ENCODE measurements around the gene CASTOR2.

CASTOR2 gene

DNA sequence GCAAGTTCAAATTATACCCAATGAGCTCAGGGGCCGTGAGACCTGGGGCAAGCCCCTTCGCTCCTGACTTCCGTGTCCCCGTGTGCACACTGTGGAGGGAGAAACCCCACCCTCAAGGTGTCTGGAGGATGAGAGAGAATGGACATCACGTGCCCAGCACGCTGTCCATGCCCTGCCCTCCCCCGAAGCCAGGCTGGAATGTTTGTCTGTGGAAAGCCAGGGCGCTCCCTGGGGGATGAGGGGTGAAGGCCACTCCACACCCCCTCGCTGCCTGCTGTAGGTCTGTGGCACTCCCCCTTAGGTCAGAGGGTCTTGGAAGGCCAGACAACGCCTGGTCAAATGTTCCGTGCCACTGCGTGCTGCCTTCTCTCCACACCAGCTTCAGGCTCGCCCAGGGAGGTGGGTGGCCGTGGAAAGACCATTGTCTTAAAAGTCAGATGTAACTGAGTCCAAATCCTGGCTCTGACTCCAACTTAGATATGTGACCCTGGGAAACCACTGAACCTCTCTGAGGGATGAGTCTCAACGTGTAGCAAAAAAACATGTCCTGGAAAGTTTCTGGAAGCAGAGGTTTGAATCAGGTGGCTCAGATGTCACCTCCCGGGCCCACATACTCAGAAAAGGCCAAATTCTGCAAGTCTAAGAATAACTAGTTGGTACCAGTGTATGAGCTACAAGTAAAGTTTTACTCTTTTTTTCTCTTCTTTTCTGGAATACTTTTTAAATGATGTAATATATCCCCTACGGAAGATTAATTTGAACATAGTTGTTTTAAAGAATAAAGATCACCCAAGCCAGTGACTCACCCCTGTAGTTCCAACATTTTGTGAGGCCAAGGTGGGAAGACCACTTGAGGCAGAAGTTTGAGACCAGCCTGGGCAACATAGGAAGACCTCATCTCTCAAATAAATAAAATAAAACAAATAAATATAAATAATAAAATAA lies 84.2 kb downstream of the CASTOR2 start:
- Histone ChIP-seq H2AK5ac (ENCODE audit: low read depth, low read length) (no peak overlapping the region), H2AFZ (ENCODE audit: low read length) (no peak overlapping the region), H2BK5ac (ENCODE audit: low read length) (peak overlapping the region; percentile 53), H4K91ac (ENCODE audit: low read depth, low read length, poor library complexity) (no peak overlapping the region), H3K18ac (ENCODE audit: low read length) (no peak overlapping the region), H3K14ac (ENCODE audit: low read length) (no peak overlapping the region), H4K8ac (ENCODE audit: low read depth, low read length) (peak overlapping the region; percentile 3), H3K27ac (replicated peaks; ENCODE audit: low read length) (no peak overlapping the region), H2BK12ac (ENCODE audit: low read length) (no peak overlapping the region), H3K4me3 (ENCODE audit: low read length in 2 of 2) (no peak overlapping the region), H3K9ac (ENCODE audit: low read depth, low read length, poor library complexity) (no peak overlapping the region), H2BK15ac (ENCODE audit: low read length) (no peak overlapping the region), H3K9me3 (replicated peaks in 1 of 2; ENCODE audit: control insufficient read depth in 2 of 2, insufficient read depth in 1 of 2, low read depth in 1 of 2, low read length in 2 of 2) (no peaks in the 10 kb centered on the region), H3K27me3 (ENCODE audit: control insufficient read depth in 3 of 3, insufficient read depth in 3 of 3, low read depth in 1 of 3, low read length in 3 of 3) (no peaks in the 10 kb centered on the region), H3K36me3 (replicated peaks in 1 of 2; ENCODE audit: control insufficient read depth in 2 of 2, insufficient read depth in 2 of 2, low read length in 2 of 2) (peaks cover 29 to 73% of the 10 kb centered on the region in 2 donors), H3K23ac (ENCODE audit: low read depth, low read length, poor library complexity) (peak overlapping the region; percentile 93), H3K4me1 (ENCODE audit: control insufficient read depth in 2 of 2, insufficient read depth in 1 of 2, low read depth in 1 of 2, low read length in 2 of 2) (no peaks in the 10 kb centered on the region), H3K4me2 (ENCODE audit: insufficient read depth, low read length, poor library complexity, severe bottlenecking) (no peak overlapping the region), H3K79me1 (ENCODE audit: low read depth, low read length) (peaks cover 3% of the 10 kb centered on the region), H3K4ac (ENCODE audit: low read length) (no peak overlapping the region), H2BK120ac (ENCODE audit: low read depth, low read length) (no peak overlapping the region)
- no CpG with 5 or more reads among the region's 17 CpGs for WGBS, 2 donors (ENCODE audit: extremely low coverage in 2 of 2, insufficient read length in 2 of 2, insufficient replicate concordance in 1 of 2)
- no peak for DNase-seq (ENCODE audit: low spot score)

DNA sequence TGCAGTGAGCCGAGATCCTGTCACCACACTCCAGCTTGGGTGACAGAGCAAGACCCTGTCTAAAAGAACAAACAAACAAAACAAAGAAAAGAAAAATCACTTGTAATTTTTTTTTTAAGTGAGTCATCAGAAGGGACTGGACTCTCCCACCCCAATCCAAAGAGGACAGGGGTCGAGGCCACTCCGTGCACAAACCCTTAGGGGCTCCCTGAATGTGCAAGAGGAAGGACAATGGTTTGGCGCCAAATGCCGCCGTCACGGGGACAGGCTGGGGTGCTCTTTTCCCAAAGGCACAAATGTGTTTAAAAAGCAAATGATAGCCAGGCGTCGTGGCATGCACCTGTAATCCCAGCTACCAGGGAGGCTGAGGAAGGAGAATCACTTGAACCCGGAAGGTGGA lies 85.3 kb downstream of the CASTOR2 start:
- no peak for DNase-seq (ENCODE audit: low spot score)
- no peak overlapping the region for H2BK120ac ChIP-seq (ENCODE audit: low read depth, low read length)
- H2AFZ ChIP-seq (ENCODE audit: low read length) = no peak overlapping the region
- H3K79me1 ChIP-seq (ENCODE audit: low read depth, low read length) = peaks cover 3% of the 10 kb centered on the region
- H3K27me3 ChIP-seq (ENCODE audit: control insufficient read depth in 3 of 3, insufficient read depth in 3 of 3, low read depth in 1 of 3, low read length in 3 of 3) = no peaks in the 10 kb centered on the region
- H3K4ac ChIP-seq (ENCODE audit: low read length) = no peak overlapping the region
- no peak overlapping the region for H2BK5ac ChIP-seq (ENCODE audit: low read length)
- no peaks in the 10 kb centered on the region for H3K9me3 ChIP-seq (replicated peaks in 1 of 2; ENCODE audit: control insufficient read depth in 2 of 2, insufficient read depth in 1 of 2, low read depth in 1 of 2, low read length in 2 of 2)
- H3K4me2 ChIP-seq (ENCODE audit: insufficient read depth, low read length, poor library complexity, severe bottlenecking) = no peak overlapping the region
- peaks cover 30 to 79% of the 10 kb centered on the region in 2 donors for H3K36me3 ChIP-seq (replicated peaks in 1 of 2; ENCODE audit: control insufficient read depth in 2 of 2, insufficient read depth in 2 of 2, low read length in 2 of 2)
- no peak overlapping the region for H3K9ac ChIP-seq (ENCODE audit: low read depth, low read length, poor library complexity)
- WGBS, 2 donors (ENCODE audit: extremely low coverage in 2 of 2, insufficient read length in 2 of 2, insufficient replicate concordance in 1 of 2) = no CpG with 5 or more reads among the region's 10 CpGs
- no peak overlapping the region for H2BK12ac ChIP-seq (ENCODE audit: low read length)
- H4K91ac ChIP-seq (ENCODE audit: low read depth, low read length, poor library complexity) = no peak overlapping the region
- H2AK5ac ChIP-seq (ENCODE audit: low read depth, low read length) = no peak overlapping the region
- no peak overlapping the region for H4K8ac ChIP-seq (ENCODE audit: low read depth, low read length)
- no peaks in the 10 kb centered on the region for H3K4me1 ChIP-seq (ENCODE audit: control insufficient read depth in 2 of 2, insufficient read depth in 1 of 2, low read depth in 1 of 2, low read length in 2 of 2)
- H2BK15ac ChIP-seq (ENCODE audit: low read length) = no peak overlapping the region
- no peak overlapping the region for H3K18ac ChIP-seq (ENCODE audit: low read length)
- H3K27ac ChIP-seq (replicated peaks; ENCODE audit: low read length) = no peak overlapping the region
- no peak overlapping the region for H3K4me3 ChIP-seq (ENCODE audit: low read length in 2 of 2)
- H3K14ac ChIP-seq (ENCODE audit: low read length) = no peak overlapping the region
- no peak overlapping the region for H3K23ac ChIP-seq (ENCODE audit: low read depth, low read length, poor library complexity)

DNA sequence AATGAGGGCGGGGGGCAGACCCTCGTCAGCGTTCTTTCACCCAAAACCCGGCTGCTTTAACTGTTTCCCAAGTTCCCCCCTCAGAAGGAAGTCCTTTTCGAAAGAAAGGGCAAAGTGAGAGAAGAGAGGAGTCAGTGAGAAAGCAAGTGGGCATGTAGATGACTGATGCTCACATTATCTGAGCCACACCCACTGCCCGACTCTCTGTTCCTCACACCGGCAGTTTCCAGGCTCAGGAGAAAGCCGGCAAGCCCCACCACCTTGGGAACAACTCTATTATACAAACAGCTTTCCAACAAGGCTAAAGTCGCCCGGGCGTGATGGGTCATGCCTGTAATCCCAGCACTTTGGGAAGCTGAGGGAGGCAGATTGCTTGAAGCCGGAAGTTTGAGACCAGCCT lies 86.0 kb downstream of the CASTOR2 start:
- no peak for DNase-seq (ENCODE audit: low spot score)
- H3K9me3 ChIP-seq (replicated peaks in 1 of 2; ENCODE audit: control insufficient read depth in 2 of 2, insufficient read depth in 1 of 2, low read depth in 1 of 2, low read length in 2 of 2) = no peaks in the 10 kb centered on the region
- no peaks in the 10 kb centered on the region for H3K27me3 ChIP-seq (ENCODE audit: control insufficient read depth in 3 of 3, insufficient read depth in 3 of 3, low read depth in 1 of 3, low read length in 3 of 3)
- no peak overlapping the region for H3K4me2 ChIP-seq (ENCODE audit: insufficient read depth, low read length, poor library complexity, severe bottlenecking)
- no peaks in the 10 kb centered on the region for H3K4me1 ChIP-seq (ENCODE audit: control insufficient read depth in 2 of 2, insufficient read depth in 1 of 2, low read depth in 1 of 2, low read length in 2 of 2)
- no peak overlapping the region for H3K23ac ChIP-seq (ENCODE audit: low read depth, low read length, poor library complexity)
- no peak overlapping the region for H3K4ac ChIP-seq (ENCODE audit: low read length)
- peaks cover 3% of the 10 kb centered on the region for H3K79me1 ChIP-seq (ENCODE audit: low read depth, low read length)
- WGBS, 2 donors (ENCODE audit: extremely low coverage in 2 of 2, insufficient read length in 2 of 2, insufficient replicate concordance in 1 of 2) = no CpG with 5 or more reads among the region's 12 CpGs
- H3K4me3 ChIP-seq (ENCODE audit: low read length in 2 of 2) = no peak overlapping the region
- H3K18ac ChIP-seq (ENCODE audit: low read length) = no peak overlapping the region
- H2AFZ ChIP-seq (ENCODE audit: low read length) = no peak overlapping the region
- no peak overlapping the region for H3K9ac ChIP-seq (ENCODE audit: low read depth, low read length, poor library complexity)
- H2AK5ac ChIP-seq (ENCODE audit: low read depth, low read length) = no peak overlapping the region
- no peak overlapping the region for H2BK15ac ChIP-seq (ENCODE audit: low read length)
- H3K14ac ChIP-seq (ENCODE audit: low read length) = no peak overlapping the region
- no peak overlapping the region for H2BK120ac ChIP-seq (ENCODE audit: low read depth, low read length)
- no peak overlapping the region for H2BK5ac ChIP-seq (ENCODE audit: low read length)
- no peak overlapping the region for H4K91ac ChIP-seq (ENCODE audit: low read depth, low read length, poor library complexity)
- peaks cover 30 to 79% of the 10 kb centered on the region in 2 donors for H3K36me3 ChIP-seq (replicated peaks in 1 of 2; ENCODE audit: control insufficient read depth in 2 of 2, insufficient read depth in 2 of 2, low read length in 2 of 2)
- H4K8ac ChIP-seq (ENCODE audit: low read depth, low read length) = no peak overlapping the region
- no peak overlapping the region for H3K27ac ChIP-seq (replicated peaks; ENCODE audit: low read length)
- H2BK12ac ChIP-seq (ENCODE audit: low read length) = no peak overlapping the region

DNA sequence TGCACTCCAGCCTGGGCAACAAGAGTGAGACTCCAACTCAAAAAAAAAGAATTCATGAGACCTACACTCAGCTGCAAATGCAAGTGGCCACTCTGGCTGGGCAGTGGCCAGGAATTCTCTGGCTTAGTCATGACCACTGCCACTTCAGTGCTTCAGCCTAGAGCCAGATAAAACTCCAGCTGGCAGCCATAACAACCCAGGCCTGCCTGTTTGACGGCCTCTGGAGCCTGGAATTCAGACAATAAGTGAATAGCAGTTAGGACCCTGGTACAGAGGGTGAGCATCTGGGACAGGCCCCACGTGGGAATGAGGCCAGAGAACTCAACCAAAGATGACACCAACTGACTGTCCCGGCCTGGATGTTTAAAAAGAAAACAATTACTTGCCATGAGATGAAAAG lies 90.2 kb downstream of the CASTOR2 start:
- H3K9ac ChIP-seq (ENCODE audit: low read depth, low read length, poor library complexity) = no peak overlapping the region
- no peak overlapping the region for H3K14ac ChIP-seq (ENCODE audit: low read length)
- no peaks in the 10 kb centered on the region for H3K79me1 ChIP-seq (ENCODE audit: low read depth, low read length)
- no peak overlapping the region for H3K4me3 ChIP-seq (ENCODE audit: low read length in 2 of 2)
- peaks cover 41 to 92% of the 10 kb centered on the region in 2 donors for H3K36me3 ChIP-seq (replicated peaks in 1 of 2; ENCODE audit: control insufficient read depth in 2 of 2, insufficient read depth in 2 of 2, low read length in 2 of 2)
- no peaks in the 10 kb centered on the region for H3K4me1 ChIP-seq (ENCODE audit: control insufficient read depth in 2 of 2, insufficient read depth in 1 of 2, low read depth in 1 of 2, low read length in 2 of 2)
- no peak for DNase-seq (ENCODE audit: low spot score)
- no peak overlapping the region for H3K18ac ChIP-seq (ENCODE audit: low read length)
- no peak overlapping the region for H3K27ac ChIP-seq (replicated peaks; ENCODE audit: low read length)
- H2BK120ac ChIP-seq (ENCODE audit: low read depth, low read length) = no peak overlapping the region
- WGBS, 2 donors (ENCODE audit: extremely low coverage in 2 of 2, insufficient read length in 2 of 2, insufficient replicate concordance in 1 of 2) = no CpG with 5 or more reads among the region's 3 CpGs
- no peak overlapping the region for H2AFZ ChIP-seq (ENCODE audit: low read length)
- no peak overlapping the region for H2BK5ac ChIP-seq (ENCODE audit: low read length)
- no peak overlapping the region for H3K4ac ChIP-seq (ENCODE audit: low read length)
- H4K91ac ChIP-seq (ENCODE audit: low read depth, low read length, poor library complexity) = no peak overlapping the region
- no peak overlapping the region for H2AK5ac ChIP-seq (ENCODE audit: low read depth, low read length)
- H3K4me2 ChIP-seq (ENCODE audit: insufficient read depth, low read length, poor library complexity, severe bottlenecking) = no peak overlapping the region
- H2BK15ac ChIP-seq (ENCODE audit: low read length) = no peak overlapping the region
- no peak overlapping the region for H2BK12ac ChIP-seq (ENCODE audit: low read length)
- H3K27me3 ChIP-seq (ENCODE audit: control insufficient read depth in 3 of 3, insufficient read depth in 3 of 3, low read depth in 1 of 3, low read length in 3 of 3) = no peaks in the 10 kb centered on the region
- no peaks in the 10 kb centered on the region for H3K9me3 ChIP-seq (replicated peaks in 1 of 2; ENCODE audit: control insufficient read depth in 2 of 2, insufficient read depth in 1 of 2, low read depth in 1 of 2, low read length in 2 of 2)
- no peak overlapping the region for H4K8ac ChIP-seq (ENCODE audit: low read depth, low read length)
- no peak overlapping the region for H3K23ac ChIP-seq (ENCODE audit: low read depth, low read length, poor library complexity)

Data from neuronal stem cell (in vitro differentiated cells).